Measurements from ENCODE around the gene CFAP45. TPM values are rescaled to one million over a fixed set of nuclear protein-coding genes. Genes with fewer than 3 reads are reported as not detected.
A peak's percentile ranks its signal among the peaks of the same experiment; 100 is the strongest.

The CFAP45 gene
- total RNA-seq, 1 experiment from 2014 or later, result 3.6 TPM

- CTCF ChIA-PET, result no interaction called here
- no peaks in the 10 kb centered on the region for H3K9me3 ChIP-seq (ENCODE audit: low read depth, low read length, poor library complexity, severe bottlenecking)
- intact Hi-C loops (cut with micrococcal nuclease; ENCODE audit: unreplicated experiment), result no loop called here
- H3K4me1 ChIP-seq (ENCODE audit: insufficient read depth, low read length, poor library complexity, severe bottlenecking), result peaks cover 17% of the 10 kb centered on the region
- BruUV-seq (replicated peaks), result no TSS peak
- H3K27ac ChIP-seq (ENCODE audit: low read depth, low read length, poor library complexity, severe bottlenecking), result no peak overlapping the region
- H3K4me3 ChIP-seq (ENCODE audit: low read depth, low read length, poor library complexity, severe bottlenecking), result no peak overlapping the region
- TF ChIP-seq CTCF (conservative IDR thresholded peaks at IDR 0.05; ENCODE audit: low read depth, low read length) (no peak), EZH2 (IDR thresholded peaks at IDR 0.05; ENCODE audit: borderline replicate concordance, low read depth, low read length, poor library complexity, severe bottlenecking) (no peak)
- H3K36me3 ChIP-seq (ENCODE audit: insufficient read depth, low read length, poor library complexity, severe bottlenecking), result no peaks in the 10 kb centered on the region
- no peak for DNase-seq (ENCODE audit: low spot score)
- POLR2A ChIA-PET (ENCODE audit: low non-redundant PET), result no interaction called here
- H3K27me3 ChIP-seq (replicated peaks; ENCODE audit: insufficient read depth, low read depth, low read length, poor library complexity), result no peaks in the 10 kb centered on the region
These were observed 56.5 kb downstream of the CFAP45 start for GRCh38 chr1:159843459-159843858.

- Histone ChIP-seq H3K4me3 (ENCODE audit: low read depth, low read length, poor library complexity, severe bottlenecking) (no peak overlapping the region), H3K27ac (ENCODE audit: low read depth, low read length, poor library complexity, severe bottlenecking) (peak overlapping the region; percentile 29), H3K9me3 (ENCODE audit: low read depth, low read length, poor library complexity, severe bottlenecking) (no peaks in the 10 kb centered on the region), H3K27me3 (replicated peaks; ENCODE audit: insufficient read depth, low read depth, low read length, poor library complexity) (no peaks in the 10 kb centered on the region), H3K4me1 (ENCODE audit: insufficient read depth, low read length, poor library complexity, severe bottlenecking) (peaks cover 17% of the 10 kb centered on the region), H3K36me3 (ENCODE audit: insufficient read depth, low read length, poor library complexity, severe bottlenecking) (no peaks in the 10 kb centered on the region)
- TF ChIP-seq EZH2 (IDR thresholded peaks at IDR 0.05; ENCODE audit: borderline replicate concordance, low read depth, low read length, poor library complexity, severe bottlenecking) (no peak), CTCF (conservative IDR thresholded peaks at IDR 0.05; ENCODE audit: low read depth, low read length) (no peak)
- no peak for DNase-seq (ENCODE audit: low spot score)
- intact Hi-C loops (cut with micrococcal nuclease; ENCODE audit: unreplicated experiment), result no loop called here
- no TSS peak for BruUV-seq (replicated peaks)
- ChIA-PET POLR2A (ENCODE audit: low non-redundant PET) (no interaction called here), CTCF (no interaction called here)
These were observed 58.2 kb downstream of the CFAP45 start for GRCh38 chr1:159841749-159842148.

- ChIA-PET POLR2A (ENCODE audit: low non-redundant PET) (no interaction called here), CTCF (no interaction called here)
- no TSS peak for BruUV-seq (replicated peaks)
- Histone ChIP-seq H3K27me3 (replicated peaks; ENCODE audit: insufficient read depth, low read depth, low read length, poor library complexity) (no peaks in the 10 kb centered on the region), H3K27ac (ENCODE audit: low read depth, low read length, poor library complexity, severe bottlenecking) (no peak overlapping the region), H3K9me3 (ENCODE audit: low read depth, low read length, poor library complexity, severe bottlenecking) (no peaks in the 10 kb centered on the region), H3K4me1 (ENCODE audit: insufficient read depth, low read length, poor library complexity, severe bottlenecking) (peaks cover 17% of the 10 kb centered on the region), H3K36me3 (ENCODE audit: insufficient read depth, low read length, poor library complexity, severe bottlenecking) (no peaks in the 10 kb centered on the region), H3K4me3 (ENCODE audit: low read depth, low read length, poor library complexity, severe bottlenecking) (no peak overlapping the region)
- DNase-seq (ENCODE audit: low spot score), result no peak
- intact Hi-C loops (cut with micrococcal nuclease; ENCODE audit: unreplicated experiment), result no loop called here
- TF ChIP-seq CTCF (conservative IDR thresholded peaks at IDR 0.05; ENCODE audit: low read depth, low read length) (no peak), EZH2 (IDR thresholded peaks at IDR 0.05; ENCODE audit: borderline replicate concordance, low read depth, low read length, poor library complexity, severe bottlenecking) (no peak)
These were observed 60.7 kb downstream of the CFAP45 start for GRCh38 chr1:159839116-159839849.
